ENCODE measurements around the gene NDUFS6. TPM values are rescaled to one million over a fixed set of nuclear protein-coding genes. Genes with fewer than 3 reads are reported as not detected.

The NDUFS6 gene
- total RNA-seq, 4 donors from 2014 or later, result 22.0 to 86.9 (median 49.7) TPM

DNA sequence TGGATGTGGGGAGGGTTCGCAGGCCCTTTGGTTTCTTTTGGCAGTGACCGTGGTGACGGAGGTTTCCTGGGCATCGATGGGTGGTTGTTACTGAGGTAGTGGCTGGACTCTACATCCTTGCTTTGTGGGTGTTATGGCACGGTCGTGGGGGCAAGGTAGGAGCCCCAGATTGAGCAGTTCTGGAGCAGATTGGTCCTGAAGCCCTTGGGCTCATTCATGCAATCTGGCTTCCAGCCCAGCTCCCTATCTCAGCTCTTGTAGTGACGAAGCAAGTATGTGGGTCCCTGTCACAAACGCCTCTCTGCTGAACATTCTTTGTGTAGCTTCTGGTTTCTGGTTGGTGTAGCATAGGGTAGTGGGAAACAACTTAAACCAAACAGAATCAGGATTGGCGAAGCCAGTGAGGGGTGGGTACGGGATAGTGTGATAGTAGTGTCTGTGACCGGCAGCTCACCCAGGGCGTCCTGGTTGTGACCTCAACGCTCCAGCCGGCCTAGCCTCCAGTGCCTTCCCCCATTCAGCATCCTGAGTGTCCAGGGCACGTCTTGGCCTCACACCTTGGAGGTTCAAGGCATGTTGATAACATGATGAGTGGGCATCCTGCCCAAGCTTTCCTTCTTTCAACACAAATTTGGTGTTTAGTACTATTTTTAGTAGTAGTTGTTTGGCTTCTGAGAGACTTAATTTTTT is 2.9 kb downstream of the NDUFS6 start:
- intact Hi-C loops (cut with DNase I; ENCODE audit: low total_unique reads), result no loop called here
- no peak for DNase-seq (ENCODE audit: low spot score in 2 of 2)
- 83 to 85% methylated on average over 15 of the region's 15 CpGs for WGBS, 2 donors
- TF ChIP-seq, protein P1, sequence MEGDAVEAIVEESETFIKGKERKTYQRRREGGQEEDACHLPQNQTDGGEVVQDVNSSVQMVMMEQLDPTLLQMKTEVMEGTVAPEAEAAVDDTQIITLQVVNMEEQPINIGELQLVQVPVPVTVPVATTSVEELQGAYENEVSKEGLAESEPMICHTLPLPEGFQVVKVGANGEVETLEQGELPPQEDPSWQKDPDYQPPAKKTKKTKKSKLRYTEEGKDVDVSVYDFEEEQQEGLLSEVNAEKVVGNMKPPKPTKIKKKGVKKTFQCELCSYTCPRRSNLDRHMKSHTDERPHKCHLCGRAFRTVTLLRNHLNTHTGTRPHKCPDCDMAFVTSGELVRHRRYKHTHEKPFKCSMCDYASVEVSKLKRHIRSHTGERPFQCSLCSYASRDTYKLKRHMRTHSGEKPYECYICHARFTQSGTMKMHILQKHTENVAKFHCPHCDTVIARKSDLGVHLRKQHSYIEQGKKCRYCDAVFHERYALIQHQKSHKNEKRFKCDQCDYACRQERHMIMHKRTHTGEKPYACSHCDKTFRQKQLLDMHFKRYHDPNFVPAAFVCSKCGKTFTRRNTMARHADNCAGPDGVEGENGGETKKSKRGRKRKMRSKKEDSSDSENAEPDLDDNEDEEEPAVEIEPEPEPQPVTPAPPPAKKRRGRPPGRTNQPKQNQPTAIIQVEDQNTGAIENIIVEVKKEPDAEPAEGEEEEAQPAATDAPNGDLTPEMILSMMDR (IDR thresholded peaks at IDR 0.05), result no peak
- no peak for TF ChIP-seq POLR2A (IDR thresholded peaks at IDR 0.05)
- no peak overlapping the region for H3K4me3 ChIP-seq (ENCODE audit: low read depth, poor library complexity, severe bottlenecking)

DNA sequence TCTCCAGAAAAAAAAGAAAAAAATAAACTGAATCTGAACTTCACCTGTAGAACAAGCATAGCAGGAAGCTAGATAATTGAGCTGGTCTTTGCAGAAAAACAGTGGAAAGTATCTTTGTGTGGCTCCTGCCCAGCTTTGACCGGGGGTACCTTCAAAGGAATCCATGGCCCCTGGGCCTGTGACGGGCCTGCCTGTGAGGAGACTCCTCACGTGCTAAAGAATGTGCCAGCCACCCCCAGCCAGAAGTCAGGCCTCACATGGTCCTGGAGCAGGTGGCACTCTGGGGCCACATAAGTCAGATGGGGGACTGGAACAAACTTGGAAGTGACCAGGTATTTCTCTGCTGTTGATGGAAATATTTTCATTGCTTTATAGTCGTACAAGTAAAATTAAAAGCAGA is 4.1 kb downstream of the NDUFS6 start:
- intact Hi-C loops (cut with DNase I; ENCODE audit: low total_unique reads), result no loop called here
- TF ChIP-seq, protein P1 (IDR thresholded peaks at IDR 0.05), result no peak
- TF ChIP-seq POLR2A (IDR thresholded peaks at IDR 0.05), result no peak
- DNase-seq (ENCODE audit: low spot score in 2 of 2), result no peak
- H3K4me3 ChIP-seq (ENCODE audit: low read depth, poor library complexity, severe bottlenecking), result no peak overlapping the region
- 78% methylated on average over 4 of the region's 4 CpGs for WGBS, 2 donors

DNA sequence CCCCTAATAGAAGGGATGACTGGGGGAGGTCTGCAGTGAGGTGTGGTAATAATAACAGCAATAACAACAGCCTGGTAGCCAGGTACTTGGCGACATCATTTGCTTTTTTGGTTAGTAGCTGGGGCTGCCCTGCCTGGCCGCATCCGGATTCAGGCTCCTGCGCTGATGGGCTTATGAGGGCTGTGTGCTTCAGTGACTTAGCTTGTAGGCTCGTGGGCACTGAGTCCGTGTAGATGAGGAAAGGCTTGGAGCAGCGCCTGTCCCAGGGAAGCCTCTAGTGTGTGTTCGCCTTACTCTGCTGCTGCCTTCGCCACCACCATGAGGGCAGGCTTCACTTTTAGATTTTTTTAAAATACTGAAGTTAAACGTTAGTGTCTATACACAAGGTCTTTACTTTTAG is 4.5 kb downstream of the NDUFS6 start:
- WGBS, 2 donors, result 87 to 94% methylated on average over 10 of the region's 10 CpGs
- H3K4me3 ChIP-seq (ENCODE audit: low read depth, poor library complexity, severe bottlenecking), result no peak overlapping the region
- TF ChIP-seq, protein P1 (IDR thresholded peaks at IDR 0.05), result no peak
- TF ChIP-seq POLR2A (IDR thresholded peaks at IDR 0.05), result no peak
- intact Hi-C loops (cut with DNase I; ENCODE audit: low total_unique reads), result no loop called here
- DNase-seq (ENCODE audit: low spot score in 2 of 2), result no peak

DNA sequence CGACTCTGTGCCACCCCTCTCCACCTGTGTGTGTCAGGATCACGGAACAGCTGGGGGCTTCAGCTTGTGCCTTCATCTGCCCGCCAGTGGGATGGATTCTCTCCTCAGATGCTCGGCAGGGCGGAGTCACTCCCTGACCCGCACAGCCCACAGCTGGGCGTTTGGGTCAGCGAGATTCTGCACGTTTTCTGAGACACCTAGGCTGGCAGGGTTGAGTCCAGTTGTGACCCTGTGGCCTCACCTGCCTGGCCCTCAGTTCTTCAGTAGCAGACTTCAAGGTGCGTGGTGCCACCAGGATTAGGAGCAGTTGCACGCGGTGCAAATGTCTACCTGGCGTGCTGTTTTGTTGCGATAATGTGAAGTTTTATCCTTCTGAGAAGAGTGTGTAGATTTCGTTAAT is 5.0 kb downstream of the NDUFS6 start:
- TF ChIP-seq POLR2A (IDR thresholded peaks at IDR 0.05), result no peak
- TF ChIP-seq, protein P1 (IDR thresholded peaks at IDR 0.05), result no peak
- no peak overlapping the region for H3K4me3 ChIP-seq (ENCODE audit: low read depth, poor library complexity, severe bottlenecking)
- DNase-seq (ENCODE audit: low spot score in 2 of 2), result no peak
- intact Hi-C loops (cut with DNase I; ENCODE audit: low total_unique reads), result no loop called here
- 91 to 96% methylated on average over 9 to 15 of the region's 15 CpGs for WGBS, 2 donors

DNA sequence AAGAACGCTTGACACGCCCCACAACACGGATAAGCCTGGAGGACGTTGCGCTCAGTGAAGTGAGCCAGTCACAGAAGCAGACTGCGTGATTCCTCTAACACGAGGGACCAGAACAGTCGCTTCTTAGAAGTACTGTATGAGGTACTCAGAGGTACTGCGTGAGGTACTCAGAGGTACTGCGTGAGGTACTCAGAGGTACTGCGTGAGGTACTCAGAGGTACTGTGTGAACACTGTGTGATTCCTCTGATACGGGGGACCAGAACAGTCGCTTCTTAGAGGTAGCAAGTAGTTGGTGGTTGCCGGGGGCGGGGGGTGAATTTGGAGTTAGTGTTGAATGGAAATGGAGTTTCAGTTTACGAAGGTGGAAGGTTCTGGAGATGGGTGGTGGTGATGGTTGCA is 5.8 kb downstream of the NDUFS6 start:
- TF ChIP-seq POLR2A (IDR thresholded peaks at IDR 0.05), result no peak
- TF ChIP-seq, protein P1 (IDR thresholded peaks at IDR 0.05), result no peak
- intact Hi-C loops (cut with DNase I; ENCODE audit: low total_unique reads), result no loop called here
- H3K4me3 ChIP-seq (ENCODE audit: low read depth, poor library complexity, severe bottlenecking), result no peak overlapping the region
- 88 to 92% methylated on average over 16 of the region's 16 CpGs for WGBS, 2 donors
- DNase-seq (ENCODE audit: low spot score in 2 of 2), result no peak

Measured in lower leg skin (tissue), 4 donors.